Spleen (tissue), 11 donors: ENCODE measurements around the gene UHRF1. TPM values are rescaled to one million over a fixed set of nuclear protein-coding genes. Genes with fewer than 3 reads are reported as not detected.

Experiments
- DNase-seq: peaks from one replicate; pipeline ENCODE4 v3.0.0-alpha.2; 2020
- H3K27ac ChIP-seq, 8 donors: fragments of 200-600 bp; sonication (generic) in 7 of 8; 1 replicate in 4 of 8; 2 replicates in 4 of 8; pipeline versions ENCODE4 v1.5.0 to v1.8.0; 2016 to 2021; ENCODE audit warnings: inconsistent platforms in 4 of 8, mild to moderate bottlenecking in 4 of 8, moderate library complexity in 1 of 8
- H3K27me3 ChIP-seq, 7 donors: fragments of 200-600 bp; sonication (generic) in 6 of 7; replicated peaks in 1 of 7; 1 replicate in 4 of 7; 2 replicates in 3 of 7; pipeline versions ENCODE4 v1.5.0 to v1.8.0; 2016 to 2021; ENCODE audit warnings: inconsistent platforms in 3 of 7, mild to moderate bottlenecking in 1 of 7
- H3K36me3 ChIP-seq, 6 donors: fragments of 200-600 bp; sonication (generic) in 5 of 6; 1 replicate in 4 of 6; 2 replicates in 2 of 6; pipeline versions ENCODE4 v1.5.0 to v1.8.0; 2016 to 2021; ENCODE audit warnings: inconsistent platforms in 2 of 6
- H3K4me1 ChIP-seq, 6 donors: fragments of 200-600 bp; sonication (generic) in 5 of 6; 1 replicate in 3 of 6; 2 replicates in 3 of 6; pipeline versions ENCODE4 v1.5.0 to v1.8.0; 2016 to 2021; ENCODE audit warnings: inconsistent platforms in 3 of 6
- H3K4me3 ChIP-seq, 8 donors: fragments of 200-600 bp; sonication (generic) in 7 of 8; 1 replicate in 4 of 8; 2 replicates in 4 of 8; pipeline versions ENCODE4 v1.5.0 to v1.8.0; 2016 to 2021; ENCODE audit warnings: inconsistent platforms in 4 of 8, mild to moderate bottlenecking in 4 of 8, moderate library complexity in 2 of 8
- H3K9me3 ChIP-seq, 8 donors: fragments of 200-600 bp; sonication (generic) in 7 of 8; 1 replicate in 4 of 8; 2 replicates in 4 of 8; pipeline versions ENCODE4 v1.5.0 to v1.8.0; 2016 to 2021; ENCODE audit warnings: inconsistent platforms in 4 of 8
- CTCF ChIP-seq, 11 experiments: fragments of 200-600 bp in 7 of 11; fragments of 450-650 bp in 4 of 11; sonication (generic) in 4 of 11; IDR thresholded peaks in 8 of 11; conservative IDR thresholded peaks in 3 of 11; 1 replicate in 7 of 11; 2 replicates in 4 of 11; pipeline versions ENCODE4 v1.4.0 to v1.8.0; 2016 to 2021; ENCODE audit warnings: antibody characterized with exemption in 11 of 11, inconsistent platforms in 4 of 11, mild to moderate bottlenecking in 1 of 11
- POLR2AphosphoS5 ChIP-seq, 3 donors: sonication (generic); formaldehyde crosslinking; IDR thresholded peaks; one replicate each; pipeline ENCODE4 v1.5.1; 2017; ENCODE audit warnings: antibody characterized with exemption in 3 of 3
- WGBS, 5 donors: extraction: QIAGEN DNeasy Blood & Tissue Kit in 3 of 5; methylation state at CpG; one replicate each; pipeline versions ENCODE4 v1.1.5 to v1.1.7; 2013 to 2018; 5-methylcytosine and 5-hydroxymethylcytosine counted together
- intact Hi-C: fragments of 100-400 bp; cut with DNase I; formaldehyde crosslinking; loops from one replicate; pipeline ENCODE4 v1.15.0; 2023; ENCODE audit warnings: low total_unique reads
- microRNA-seq, 3 donors: library from miRNA; unstranded; fragments of <30 nt; microRNA quantifications; one replicate each; pipeline versions ENCODE4 to v1.1.0, GENCODE V29; 2019 to 2020
- polyA plus RNA-seq, 3 donors: library from polyadenylated mRNA; stranded (reverse); fragments of 200-250 nt; gene quantifications; one replicate each; pipeline ENCODE4 v1.2.1, GENCODE V29; 2013
- small RNA-seq, 4 donors: library from RNA; depleted of rRNA; stranded (forward); fragments of <200 nt; gene quantifications; one replicate each; pipeline ENCODE3, GENCODE V24; 2016
- total RNA-seq, 7 donors: library from RNA; depleted of rRNA in 3 of 7; stranded (reverse); fragments of >200 nt in 3 of 7; fragmentation: NEBNext Ultra II Directional in 4 of 7; extraction: Animal tissue kit (Norgen Biotek cat#: 25700) in 4 of 7; gene quantifications; one replicate each; pipeline versions ENCODE4 v1.1.0 to v1.2.1, GENCODE V29; 2016 to 2021
- donor health status: healthy with polysubstance abuse.
- donor health status: DM: no; HTN: no; CAD: no; lungs with moderate emphysema.
- donor health status: DM: no; HTN: no; CAD: no.
- donor health status: Bipolar disorder and iron deficiency.
- donor health status: healthy.
- donor health status: DM: no; HTN: no; CAD: no.
- donor health status: DM: yes; HTN: yes; CAD: no.

UHRF1 gene
- total and polyA plus RNA-seq, 10 donors, result 1.5 to 10.8 (median 4.6) TPM

- no peak for DNase-seq
These were observed 97.5 kb downstream of the UHRF1 start for GRCh38 chr19:5006821-5007220.

More at GRCh38 chr19:5006821-5007220, 97.5 kb downstream of the UHRF1 start:
- intact Hi-C loops, result no loop called here
- H3K4me1 ChIP-seq, result peaks cover 0 to 25% (median 8%) of the 10 kb centered on the region in 6 donors
- no peak overlapping the region for H3K27ac ChIP-seq
- peak in 1 of 3 donors; percentile 13 for TF ChIP-seq POLR2AphosphoS5 (IDR thresholded peaks at IDR 0.05)
- TF ChIP-seq CTCF (IDR thresholded peaks at IDR 0.05 in 8 of 11, conservative IDR thresholded peaks at IDR 0.05 in 3 of 11), result no peak
- no peak overlapping the region for H3K4me3 ChIP-seq
- peaks cover 0 to 48% (median 0%) of the 10 kb centered on the region in 6 donors for H3K36me3 ChIP-seq
- no peaks in the 10 kb centered on the region for H3K27me3 ChIP-seq
- peaks cover 0 to 13% (median 3%) of the 10 kb centered on the region in 8 donors for H3K9me3 ChIP-seq
- 88 to 92% (median 92%) methylated on average over 12 to 13 of the region's 13 CpGs for WGBS, 5 donors

Small RNA genes lying within 50 kb of the gene (microRNA-seq; reads per million reads assigned to microRNA genes)
- 0 reads per million in 3 donors for gene MIR4747

Small RNA genes lying within 50 kb of the gene (small RNA-seq; reads per million reads assigned to genes)
- 0 to 0.06 (median 0) reads per million in 4 donors for gene MIR4747

Other genes starting within 250 kb of the UHRF1 start
- gene MYDGF, start 239.2 kb upstream of the UHRF1 start, total RNA-seq, result 100 to 1,000 TPM in 1 of 7 donors, 10 to 100 TPM in 6; 39.7 to 100 (median 66.3) TPM
- gene MYDGF, start 239.2 kb upstream of the UHRF1 start, polyA plus RNA-seq, result 10 to 100 TPM; 39.0 to 72.5 (median 62.6) TPM
- 10 to 100 TPM; 47.4 to 89.9 (median 69.7) TPM for gene DPP9, start 185.7 kb upstream of the UHRF1 start, total RNA-seq
- 10 to 100 TPM; 22.8 to 44.8 (median 28.8) TPM for gene DPP9, start 185.7 kb upstream of the UHRF1 start, polyA plus RNA-seq
- 10 to 100 TPM; 10.3 to 18.2 (median 13.8) TPM for gene FEM1A, start 117.8 kb upstream of the UHRF1 start, total RNA-seq
- 1 to 10 TPM; 2.5 to 5.4 (median 3.3) TPM for gene FEM1A, start 117.8 kb upstream of the UHRF1 start, polyA plus RNA-seq
- gene TICAM1, start 77.8 kb upstream of the UHRF1 start, total RNA-seq, result 10 to 100 TPM; 10.2 to 21.0 (median 14.7) TPM
- gene TICAM1, start 77.8 kb upstream of the UHRF1 start, polyA plus RNA-seq, result 10 to 100 TPM in 1 of 3 donors, 1 to 10 TPM in 2; 4.4 to 12.5 (median 4.6) TPM
- gene PLIN3, start 41.8 kb upstream of the UHRF1 start, total RNA-seq, result 10 to 100 TPM; 26.7 to 63.5 (median 46.9) TPM
- gene PLIN3, start 41.8 kb upstream of the UHRF1 start, polyA plus RNA-seq, result 10 to 100 TPM; 28.0 to 40.0 (median 29.3) TPM
- gene ARRDC5, start 6.6 kb upstream of the UHRF1 start, total RNA-seq, result 1 to 10 TPM; 4.1 to 9.4 (median 7.3) TPM
- gene ARRDC5, start 6.6 kb upstream of the UHRF1 start, polyA plus RNA-seq, result 1 to 10 TPM; 1.4 to 1.9 (median 1.6) TPM
- gene KDM4B, start 59.6 kb downstream of the UHRF1 start, total RNA-seq, result 10 to 100 TPM; 37.9 to 80.5 (median 56.6) TPM
- gene KDM4B, start 59.6 kb downstream of the UHRF1 start, polyA plus RNA-seq, result 10 to 100 TPM; 18.3 to 31.8 (median 22.7) TPM